Prostate gland (tissue), 2 donors: Measurements from ENCODE around the gene KRTAP4-2. TPM values are rescaled to one million over a fixed set of nuclear protein-coding genes. Genes with fewer than 3 reads are reported as not detected.

Experiments used
- DNase-seq: peaks from one replicate; pipeline ENCODE4 v3.0.0-alpha.2; 2019; ENCODE audit warnings: low spot score
- H3K27ac ChIP-seq, 2 donors: fragments of 200-600 bp; sonication (generic); 2 replicates each; pipeline ENCODE4 v1.5.1; 2017 to 2019
- H3K27me3 ChIP-seq: fragments of 200-600 bp; sonication (generic); replicated peaks from 2 replicates; pipeline ENCODE4 v1.5.1; 2019; ENCODE audit not compliant: insufficient read depth
- H3K36me3 ChIP-seq, 2 donors: fragments of 200-600 bp; sonication (generic); 1 replicate in 1 of 2; 2 replicates in 1 of 2; pipeline versions ENCODE4 v1.5.1 to v1.8.1; 2017 to 2019
- H3K4me1 ChIP-seq: fragments of 200-600 bp; sonication (generic); replicated peaks from 2 replicates; pipeline ENCODE4 v1.5.1; 2019
- H3K4me3 ChIP-seq, 2 donors: fragments of 200-600 bp; sonication (generic); 2 replicates each; pipeline ENCODE4 v1.5.1; 2017 to 2019
- H3K9me3 ChIP-seq: fragments of 200-600 bp; sonication (generic); 2 replicates; pipeline ENCODE4 v1.5.1; 2017
- POLR2A ChIP-seq: fragments of 450-650 bp; IDR thresholded peaks from one replicate; pipeline ENCODE4 v1.6.1; 2016; ENCODE audit warnings: antibody characterized with exemption, mild to moderate bottlenecking
- POLR2AphosphoS5 ChIP-seq: sonication (generic); formaldehyde crosslinking; IDR thresholded peaks from one replicate; pipeline ENCODE4 v1.6.1; 2017; ENCODE audit warnings: antibody characterized with exemption
- WGBS: methylation state at CpG from one replicate; pipeline ENCODE4 v1.1.5; 2018; 5-methylcytosine and 5-hydroxymethylcytosine counted together
- intact Hi-C: fragments of 100-400 bp; cut with DNase I; formaldehyde crosslinking; loops from one replicate; pipeline ENCODE4 v1.14.2; 2022
- total RNA-seq, 2 donors: library from RNA; depleted of rRNA; stranded (reverse); fragments of >200 nt; gene quantifications; one replicate each; pipeline ENCODE4 v1.1.0, GENCODE V29; 2016
- TF ChIP-seq, protein P1 (sequence below), 4 experiments: fragments of 200-600 bp in 2 of 4; fragments of 450-650 bp in 2 of 4; sonication (generic) in 2 of 4; IDR thresholded peaks; 1 replicate in 3 of 4; 2 replicates in 1 of 4; pipeline ENCODE4 v1.5.1; 2016 to 2019; ENCODE audit warnings: antibody characterized with exemption in 4 of 4, mild to moderate bottlenecking in 2 of 4, moderate library complexity in 2 of 4

KRTAP4-2 gene
- total RNA-seq, 2 donors from 2014 or later: not detected

DNA sequence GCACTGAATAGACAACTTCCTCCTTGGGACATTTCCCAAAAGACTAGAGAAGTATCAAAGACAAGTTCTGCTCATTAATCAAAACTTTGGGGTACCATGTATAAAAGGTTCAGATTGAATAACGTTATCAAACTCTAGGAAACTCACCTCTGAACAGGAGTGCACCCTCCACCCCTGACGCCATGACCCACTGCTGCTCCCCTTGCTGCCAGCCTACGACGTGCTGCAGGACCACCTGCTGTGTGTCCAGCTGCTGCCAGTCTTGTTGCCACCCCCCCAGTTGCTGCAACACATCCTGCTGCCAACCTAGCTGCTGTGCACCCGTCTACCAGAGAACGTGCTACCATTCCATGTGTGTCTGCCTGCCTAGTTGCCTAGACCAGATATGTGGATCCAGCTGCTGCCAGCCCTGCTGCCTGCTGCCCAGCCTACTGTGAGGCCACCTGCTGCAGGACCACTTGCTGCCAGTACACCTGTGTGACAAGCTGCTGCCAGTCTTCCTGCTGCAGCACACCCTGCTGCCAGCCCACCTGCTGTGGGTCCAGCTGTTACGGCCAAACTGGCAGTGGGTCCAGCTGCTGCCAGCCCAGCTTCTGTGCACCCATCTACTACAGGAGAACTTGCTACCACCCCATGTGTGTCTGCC lies 34.6 kb upstream of the KRTAP4-2 start:
- H3K4me3 ChIP-seq: no peak overlapping the region
- H3K36me3 ChIP-seq: no peaks in the 10 kb centered on the region
- H3K27ac ChIP-seq: no peak overlapping the region
- H3K27me3 ChIP-seq: no peaks in the 10 kb centered on the region
- intact Hi-C loops: no loop called here
- TF ChIP-seq POLR2A (no peak), POLR2AphosphoS5 (no peak)
- TF ChIP-seq, protein P1, sequence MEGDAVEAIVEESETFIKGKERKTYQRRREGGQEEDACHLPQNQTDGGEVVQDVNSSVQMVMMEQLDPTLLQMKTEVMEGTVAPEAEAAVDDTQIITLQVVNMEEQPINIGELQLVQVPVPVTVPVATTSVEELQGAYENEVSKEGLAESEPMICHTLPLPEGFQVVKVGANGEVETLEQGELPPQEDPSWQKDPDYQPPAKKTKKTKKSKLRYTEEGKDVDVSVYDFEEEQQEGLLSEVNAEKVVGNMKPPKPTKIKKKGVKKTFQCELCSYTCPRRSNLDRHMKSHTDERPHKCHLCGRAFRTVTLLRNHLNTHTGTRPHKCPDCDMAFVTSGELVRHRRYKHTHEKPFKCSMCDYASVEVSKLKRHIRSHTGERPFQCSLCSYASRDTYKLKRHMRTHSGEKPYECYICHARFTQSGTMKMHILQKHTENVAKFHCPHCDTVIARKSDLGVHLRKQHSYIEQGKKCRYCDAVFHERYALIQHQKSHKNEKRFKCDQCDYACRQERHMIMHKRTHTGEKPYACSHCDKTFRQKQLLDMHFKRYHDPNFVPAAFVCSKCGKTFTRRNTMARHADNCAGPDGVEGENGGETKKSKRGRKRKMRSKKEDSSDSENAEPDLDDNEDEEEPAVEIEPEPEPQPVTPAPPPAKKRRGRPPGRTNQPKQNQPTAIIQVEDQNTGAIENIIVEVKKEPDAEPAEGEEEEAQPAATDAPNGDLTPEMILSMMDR (IDR thresholded peaks at IDR 0.05): no peak
- WGBS: 66% methylated on average over 7 of the region's 7 CpGs
- no peak for DNase-seq
- no peaks in the 10 kb centered on the region for H3K9me3 ChIP-seq
- H3K4me1 ChIP-seq: no peaks in the 10 kb centered on the region

DNA sequence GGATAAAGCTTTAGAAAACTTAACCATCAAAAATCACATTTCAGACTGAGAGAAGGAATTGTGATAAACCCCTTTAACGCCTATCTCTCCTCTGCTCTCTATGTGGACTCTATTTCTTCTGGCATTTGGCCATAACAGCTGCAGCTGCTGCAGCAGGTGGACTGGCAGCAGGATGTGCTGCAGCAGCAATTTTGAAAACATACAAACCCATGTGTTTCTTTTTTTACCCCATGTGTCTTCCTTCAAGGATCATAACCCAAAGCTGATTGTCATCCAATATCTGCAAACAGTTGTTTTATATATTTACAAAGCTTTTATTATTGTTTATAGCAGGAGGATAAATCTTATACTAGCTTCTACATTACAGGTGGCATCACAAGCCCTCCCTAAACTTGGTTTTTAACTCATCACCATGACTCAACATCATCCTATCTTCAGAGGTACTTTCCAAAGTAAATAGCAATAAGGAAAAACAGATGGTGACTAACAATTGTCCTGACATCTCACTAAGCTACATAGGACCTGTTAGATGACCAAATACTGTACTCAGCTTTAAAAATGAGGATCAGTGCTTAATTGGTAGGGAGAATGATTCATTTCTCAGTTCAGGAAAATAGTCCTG lies 33.9 kb upstream of the KRTAP4-2 start:
- WGBS: 37% methylated on average over 1 of the region's 1 CpG
- no peak for DNase-seq
- no peaks in the 10 kb centered on the region for H3K9me3 ChIP-seq
- TF ChIP-seq, protein P1 (IDR thresholded peaks at IDR 0.05): no peak
- TF ChIP-seq POLR2AphosphoS5: peak; percentile 72
- H3K4me1 ChIP-seq: no peaks in the 10 kb centered on the region
- H3K4me3 ChIP-seq: no peak overlapping the region
- no peaks in the 10 kb centered on the region for H3K27me3 ChIP-seq
- H3K27ac ChIP-seq: no peak overlapping the region
- no peaks in the 10 kb centered on the region for H3K36me3 ChIP-seq
- intact Hi-C loops: no loop called here

DNA sequence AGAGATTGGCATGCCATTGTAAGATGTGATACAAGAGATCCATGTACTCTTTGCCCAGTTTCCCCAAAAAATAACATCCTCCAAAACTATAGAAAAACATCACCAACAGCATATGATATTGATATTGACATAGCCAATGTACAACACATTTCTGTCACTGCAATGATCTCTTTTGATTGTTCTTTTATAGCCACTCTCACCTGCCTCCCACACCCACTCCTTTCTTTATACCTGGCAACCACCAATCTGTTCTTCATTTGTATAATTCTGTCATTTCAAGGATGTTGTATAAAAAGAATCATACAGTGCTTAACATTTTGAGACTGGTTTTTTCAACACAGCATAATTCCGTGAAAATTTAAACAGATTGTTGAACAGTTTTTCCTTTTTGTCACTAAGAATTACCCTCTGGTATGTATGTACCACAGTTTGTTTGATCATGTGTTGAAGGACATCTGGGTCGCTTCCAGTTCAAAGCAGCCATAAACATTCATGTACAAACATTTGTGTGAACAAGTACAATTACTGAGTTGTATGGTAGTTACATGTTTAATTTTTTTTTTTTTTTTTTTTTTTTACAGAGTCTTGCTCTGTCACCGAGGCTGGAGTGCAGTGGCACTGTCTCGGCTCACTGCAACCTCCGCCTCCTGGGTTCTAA lies 21.5 kb upstream of the KRTAP4-2 start:
- Histone ChIP-seq H3K27ac (no peak overlapping the region), H3K27me3 (no peaks in the 10 kb centered on the region), H3K4me1 (no peaks in the 10 kb centered on the region), H3K36me3 (no peaks in the 10 kb centered on the region), H3K4me3 (no peak overlapping the region), H3K9me3 (no peaks in the 10 kb centered on the region)
- TF ChIP-seq, protein P1 (IDR thresholded peaks at IDR 0.05): no peak
- TF ChIP-seq POLR2AphosphoS5: no peak
- no peak for TF ChIP-seq POLR2A
- WGBS: 56% methylated on average over 4 of the region's 5 CpGs
- intact Hi-C loops: no loop called here
- DNase-seq: no peak

DNA sequence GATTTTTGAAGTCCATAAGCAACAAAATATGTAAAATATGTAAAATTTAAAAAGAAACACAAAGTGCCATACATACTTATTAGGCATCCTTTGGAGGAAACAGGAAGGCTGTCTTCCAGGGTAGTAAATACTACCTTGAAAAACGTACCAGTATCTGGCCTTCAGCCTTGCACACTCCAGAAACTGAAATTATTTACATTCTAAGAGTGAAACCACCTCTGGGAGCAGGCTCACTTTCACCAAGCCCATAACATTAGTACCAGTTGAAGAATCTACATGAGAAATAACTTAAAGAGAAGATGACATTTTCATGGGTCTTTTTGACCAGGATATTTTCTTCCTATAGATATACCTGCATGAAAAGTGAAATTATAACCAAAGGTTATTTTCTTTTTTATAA lies 18.0 kb upstream of the KRTAP4-2 start:
- no peak for DNase-seq

More for the DNA sequence above, 18.0 kb upstream of the KRTAP4-2 start:
- H3K9me3 ChIP-seq: no peaks in the 10 kb centered on the region
- no peaks in the 10 kb centered on the region for H3K36me3 ChIP-seq
- no peaks in the 10 kb centered on the region for H3K27me3 ChIP-seq
- H3K4me1 ChIP-seq: no peaks in the 10 kb centered on the region
- intact Hi-C loops: no loop called here
- WGBS: 51% methylated on average over 1 of the region's 1 CpG
- H3K27ac ChIP-seq: no peak overlapping the region
- TF ChIP-seq POLR2A: no peak
- TF ChIP-seq POLR2AphosphoS5: no peak
- TF ChIP-seq, protein P1 (IDR thresholded peaks at IDR 0.05): no peak
- H3K4me3 ChIP-seq: no peak overlapping the region
